ENCODE results near the gene APRT.
"Not testable (repeated sequence)": the region's sequence is repeated elsewhere in the genome, so short reads cannot be mapped to it uniquely, and the experiment has no call there.

APRT gene

DNA sequence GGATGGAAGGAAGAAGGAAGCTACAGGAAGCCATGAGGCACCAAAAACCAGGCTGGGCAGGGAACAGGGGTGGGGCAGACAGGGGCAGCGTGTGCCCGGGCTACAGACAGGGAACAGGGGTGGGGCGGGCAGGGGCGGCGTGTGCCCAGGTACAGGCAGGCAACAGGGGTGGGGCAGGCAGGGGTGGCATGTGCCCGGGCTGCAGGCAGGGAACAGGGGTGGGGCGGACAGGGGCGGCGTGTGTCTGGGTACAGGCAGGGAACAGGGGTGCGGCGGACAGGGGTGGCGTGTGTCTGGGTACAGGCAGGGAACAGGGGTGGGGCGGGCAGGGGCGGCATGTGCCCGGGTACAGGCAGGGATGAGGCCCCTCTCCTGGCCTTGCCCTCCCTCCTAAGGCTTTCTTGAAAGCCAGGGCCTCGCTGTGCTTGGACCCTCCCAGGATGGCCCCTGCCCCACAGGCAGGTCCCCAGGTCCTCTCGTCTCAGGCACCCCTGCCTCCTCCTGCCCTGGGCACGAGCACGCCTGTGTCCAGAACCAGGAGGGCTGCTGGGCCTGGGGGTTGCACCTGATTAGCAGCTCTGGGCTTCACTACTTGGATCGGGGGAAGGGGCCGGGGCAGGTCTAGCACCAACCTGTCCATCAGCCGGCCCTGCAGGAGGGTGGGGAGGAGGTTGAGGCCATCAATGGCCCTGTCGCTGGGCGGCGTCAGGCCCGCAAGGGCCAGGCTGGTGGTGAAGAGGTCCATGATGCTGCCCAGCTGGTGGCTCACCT lies 14.5 kb upstream of the APRT start:
- no peak overlapping the region for H3K27ac ChIP-seq
- TF ChIP-seq, protein P1, sequence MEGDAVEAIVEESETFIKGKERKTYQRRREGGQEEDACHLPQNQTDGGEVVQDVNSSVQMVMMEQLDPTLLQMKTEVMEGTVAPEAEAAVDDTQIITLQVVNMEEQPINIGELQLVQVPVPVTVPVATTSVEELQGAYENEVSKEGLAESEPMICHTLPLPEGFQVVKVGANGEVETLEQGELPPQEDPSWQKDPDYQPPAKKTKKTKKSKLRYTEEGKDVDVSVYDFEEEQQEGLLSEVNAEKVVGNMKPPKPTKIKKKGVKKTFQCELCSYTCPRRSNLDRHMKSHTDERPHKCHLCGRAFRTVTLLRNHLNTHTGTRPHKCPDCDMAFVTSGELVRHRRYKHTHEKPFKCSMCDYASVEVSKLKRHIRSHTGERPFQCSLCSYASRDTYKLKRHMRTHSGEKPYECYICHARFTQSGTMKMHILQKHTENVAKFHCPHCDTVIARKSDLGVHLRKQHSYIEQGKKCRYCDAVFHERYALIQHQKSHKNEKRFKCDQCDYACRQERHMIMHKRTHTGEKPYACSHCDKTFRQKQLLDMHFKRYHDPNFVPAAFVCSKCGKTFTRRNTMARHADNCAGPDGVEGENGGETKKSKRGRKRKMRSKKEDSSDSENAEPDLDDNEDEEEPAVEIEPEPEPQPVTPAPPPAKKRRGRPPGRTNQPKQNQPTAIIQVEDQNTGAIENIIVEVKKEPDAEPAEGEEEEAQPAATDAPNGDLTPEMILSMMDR (conservative IDR thresholded peaks at IDR 0.05): no peak

DNA sequence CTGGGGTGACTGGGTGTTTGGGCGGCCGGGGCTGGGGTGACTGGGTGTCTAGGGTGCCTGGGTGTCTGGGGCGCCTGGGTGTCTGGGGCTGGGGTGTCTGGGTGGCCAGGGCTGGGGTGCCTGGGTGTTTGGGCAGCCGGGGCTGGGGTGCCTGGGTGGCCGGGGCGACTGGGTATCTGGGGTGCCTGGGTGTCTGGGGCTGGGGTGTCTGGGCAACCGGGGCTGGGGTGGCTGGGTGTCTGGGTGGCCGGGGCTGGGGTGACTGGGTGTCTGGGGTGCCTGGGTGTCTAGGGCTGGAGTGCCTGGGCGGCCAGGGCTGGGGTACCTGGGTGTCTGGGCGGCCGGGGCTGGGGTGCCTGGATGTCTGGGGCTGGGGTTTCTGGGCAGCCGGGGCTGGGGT lies 13.4 kb upstream of the APRT start:
- TF ChIP-seq, protein P1 (conservative IDR thresholded peaks at IDR 0.05): no peak
- H3K27ac ChIP-seq: no peak overlapping the region

DNA sequence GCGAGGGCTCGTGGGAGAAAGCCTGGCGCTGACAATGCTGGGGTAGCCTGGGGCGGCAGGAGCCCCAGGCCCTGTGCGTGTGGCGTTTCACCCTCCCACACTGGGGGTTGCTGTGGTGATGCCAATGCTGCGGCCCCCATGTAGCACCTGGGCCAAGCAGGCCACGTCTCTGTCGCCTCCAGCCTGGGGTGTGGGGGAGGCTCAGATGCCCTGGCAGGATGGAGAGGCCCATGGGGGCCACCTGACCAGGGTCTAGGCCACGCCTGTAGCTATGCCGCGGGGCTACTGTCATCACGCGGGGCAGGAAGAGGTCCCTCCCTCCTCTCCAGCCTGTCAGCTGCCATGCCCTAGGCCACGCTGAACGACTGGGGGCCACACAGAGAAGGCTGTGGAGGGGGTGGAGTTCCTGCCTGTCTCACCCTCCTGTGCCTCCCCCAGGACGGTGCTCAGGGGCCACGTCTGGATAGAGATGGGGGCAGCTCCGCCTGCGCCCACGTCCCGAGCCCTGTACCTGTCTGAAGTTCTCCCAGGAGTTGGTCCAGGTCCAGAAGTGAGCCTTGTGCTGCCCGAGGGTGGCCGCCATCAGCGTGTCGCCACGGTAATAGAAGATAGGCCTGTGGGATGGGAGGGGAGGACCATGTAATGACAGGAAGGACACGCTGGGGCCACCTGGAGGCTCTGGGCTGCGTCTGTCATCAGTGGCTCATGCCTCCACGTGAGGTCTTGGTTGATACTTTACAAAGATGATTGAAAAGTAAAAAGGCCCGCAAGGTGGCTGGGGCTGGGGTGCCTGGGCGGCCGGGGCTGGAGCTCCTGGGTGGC lies 12.7 kb upstream of the APRT start:
- no peak overlapping the region for H3K27ac ChIP-seq
- TF ChIP-seq, protein P1 (conservative IDR thresholded peaks at IDR 0.05): no peak

DNA sequence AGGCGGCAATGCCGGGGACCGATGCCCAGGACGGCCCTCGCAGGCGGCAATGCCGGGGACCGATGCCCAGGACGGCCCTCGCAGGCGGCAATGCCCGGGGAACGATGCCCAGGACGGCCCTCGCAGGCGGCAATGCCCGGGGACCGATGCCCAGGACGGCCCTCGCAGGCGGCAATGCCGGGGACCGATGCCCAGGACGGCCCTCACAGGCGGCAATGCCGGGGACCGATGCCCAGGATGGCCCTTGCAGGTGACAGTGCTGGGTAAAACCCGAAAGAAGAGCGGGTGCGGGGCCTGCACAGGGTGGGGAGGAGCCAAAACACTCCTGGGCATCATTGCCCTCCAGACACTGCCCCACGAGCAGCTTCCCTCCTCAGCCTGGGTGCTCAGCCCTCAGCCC lies 11.9 kb upstream of the APRT start:
- H3K27ac ChIP-seq: not testable (repeated sequence)

DNA sequence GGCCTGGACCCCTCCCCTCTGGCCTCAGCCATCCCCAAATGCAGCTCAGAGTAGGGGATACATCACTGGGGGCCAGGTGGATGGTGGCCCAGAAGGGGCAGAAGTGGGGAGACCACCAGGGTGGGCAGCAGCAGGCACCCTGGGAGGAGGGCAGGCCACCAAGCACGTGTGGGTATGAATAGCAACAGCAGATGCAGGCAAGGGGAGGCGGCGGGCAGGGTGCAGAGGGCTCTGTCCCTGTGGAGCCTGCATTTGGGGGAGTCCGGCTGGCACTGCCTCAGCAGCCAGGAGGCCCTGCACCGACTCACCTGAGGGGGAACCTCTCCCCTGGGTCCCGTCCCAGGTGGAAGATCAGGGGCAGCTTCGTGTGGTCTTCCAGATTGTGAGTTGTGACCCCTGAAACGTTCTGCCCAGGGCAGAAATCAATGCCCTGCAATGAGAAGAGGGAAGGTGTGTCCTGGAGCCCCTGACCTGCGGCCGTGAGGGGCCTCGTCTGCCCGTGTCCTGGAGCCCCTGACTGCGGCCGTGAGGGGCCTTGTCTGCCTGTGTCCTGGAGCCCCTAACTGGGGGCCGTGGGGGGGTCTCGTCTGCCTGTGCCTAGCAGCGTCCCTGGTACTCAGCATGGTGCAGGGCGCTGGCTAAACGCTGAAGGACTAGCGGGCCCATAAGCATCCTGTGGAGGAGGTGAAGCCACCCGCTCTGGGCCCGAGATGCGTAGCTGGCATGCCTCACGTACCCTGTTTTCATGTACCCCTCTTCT lies 10.7 kb upstream of the APRT start:
- TF ChIP-seq, protein P1 (conservative IDR thresholded peaks at IDR 0.05): no peak

DNA sequence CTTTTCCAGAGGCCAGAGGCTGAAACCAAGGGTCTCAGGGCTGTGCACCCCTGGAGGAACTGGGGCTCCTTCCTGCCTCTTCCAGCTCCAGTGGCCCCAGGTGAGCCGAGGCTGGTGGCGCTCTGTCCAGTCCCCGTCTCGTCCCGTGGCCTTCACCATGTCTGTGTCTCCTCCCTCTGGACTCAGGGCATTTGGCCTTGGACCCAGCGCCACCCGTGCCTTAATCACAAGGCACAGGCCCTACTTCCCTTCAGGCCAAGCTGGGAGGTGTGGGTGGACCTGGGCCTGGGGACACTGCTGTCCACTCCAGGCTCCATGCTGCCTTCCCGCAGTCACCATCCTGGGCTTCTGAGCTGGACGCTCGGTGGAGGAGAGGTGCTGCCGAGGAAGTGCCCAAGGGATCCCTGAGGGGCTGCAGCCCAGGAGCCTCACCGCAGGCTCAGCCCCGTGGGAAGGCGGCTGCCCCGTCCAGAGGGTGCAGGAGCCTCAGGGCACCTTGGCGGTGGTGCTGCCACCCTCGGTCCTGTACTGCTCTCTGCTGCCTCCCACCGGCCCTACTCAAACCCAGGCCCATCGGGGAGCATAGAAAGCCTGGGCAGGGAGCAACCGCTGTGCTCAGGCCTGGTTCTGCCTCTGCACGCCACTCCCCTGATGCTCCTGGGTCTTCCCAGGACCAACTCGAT lies 9.6 kb upstream of the APRT start:
- TF ChIP-seq, protein P1 (conservative IDR thresholded peaks at IDR 0.05): no peak
- H3K27ac ChIP-seq: no peak overlapping the region

More for the DNA sequence above, 10.7 kb upstream of the APRT start:
- H3K27ac ChIP-seq: no peak overlapping the region

DNA sequence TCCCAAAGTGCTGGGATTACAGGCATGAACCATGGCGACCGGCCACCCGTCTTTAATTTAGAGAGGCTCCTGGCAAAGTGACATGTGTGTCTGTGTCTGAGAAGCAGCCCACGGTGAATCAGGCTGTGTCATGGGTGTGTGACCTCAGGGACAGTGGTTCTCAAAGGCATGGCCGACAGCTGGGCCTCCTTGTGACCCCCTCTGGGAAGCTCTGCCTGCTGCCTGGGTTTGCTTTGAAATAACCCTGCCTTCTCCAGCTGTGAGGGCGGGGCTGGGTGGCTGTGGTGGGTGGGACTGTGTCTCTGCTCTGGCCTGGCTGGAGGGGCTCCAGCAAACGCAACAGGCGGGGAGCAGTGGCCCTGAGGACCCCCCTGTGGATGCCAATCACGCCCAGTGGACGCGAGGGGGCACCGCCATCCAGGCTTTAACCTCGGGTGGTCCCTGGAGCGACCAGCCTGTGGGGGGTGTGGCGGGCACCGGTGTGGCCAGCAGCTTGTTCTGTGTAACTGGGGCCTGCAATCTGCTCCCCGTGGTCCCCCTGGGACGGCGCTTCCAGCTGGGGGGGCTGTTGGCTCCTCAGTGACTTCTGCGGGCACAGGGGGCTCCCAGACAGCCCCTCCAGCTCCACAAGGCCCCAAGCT lies 8.8 kb upstream of the APRT start:
- no peak overlapping the region for H3K27ac ChIP-seq
- TF ChIP-seq, protein P1 (conservative IDR thresholded peaks at IDR 0.05): no peak

All from VCaP (cell line).